Endothelial cell (in vitro differentiated cells): ENCODE data around the gene NDUFB1. TPM values are rescaled to one million over a fixed set of nuclear protein-coding genes. Genes with fewer than 3 reads are reported as not detected.

Source experiments
- DNase-seq: peaks from one replicate; pipeline ENCODE4 v3.0.0; 2021; ENCODE audit warnings: low spot score
- H3K27ac Mint-ChIP-seq: one replicate; pipeline ENCODE4 v1.8.0; 2021; ENCODE audit warnings: mixed read lengths, inconsistent platforms; ENCODE audit not compliant: unreplicated experiment
- H3K27me3 Mint-ChIP-seq: one replicate; pipeline ENCODE4 v1.8.0; 2021; ENCODE audit warnings: mild to moderate bottlenecking, moderate library complexity, mixed read lengths, inconsistent platforms; ENCODE audit not compliant: unreplicated experiment
- H3K36me3 Mint-ChIP-seq: one replicate; pipeline ENCODE4 v1.8.0; 2021; ENCODE audit warnings: mild to moderate bottlenecking, low read depth, mixed read lengths, inconsistent platforms; ENCODE audit not compliant: unreplicated experiment
- H3K4me1 Mint-ChIP-seq: one replicate; pipeline ENCODE4 v1.8.0; 2021; ENCODE audit warnings: mild to moderate bottlenecking, mixed read lengths, inconsistent platforms; ENCODE audit not compliant: unreplicated experiment
- H3K4me3 Mint-ChIP-seq: one replicate; pipeline ENCODE4 v1.8.0; 2021; ENCODE audit warnings: mild to moderate bottlenecking, mixed read lengths, inconsistent platforms; ENCODE audit not compliant: unreplicated experiment
- H3K9me3 Mint-ChIP-seq: one replicate; pipeline ENCODE4 v1.8.0; 2021; ENCODE audit warnings: mixed read lengths, inconsistent platforms; ENCODE audit not compliant: unreplicated experiment
- CTCF ChIP-seq: fragments of 200-600 bp; sonication (generic); IDR thresholded peaks from one replicate; pipeline ENCODE4 v1.5.0; 2021; ENCODE audit warnings: antibody characterized with exemption; ENCODE audit not compliant: unreplicated experiment
- total RNA-seq: library from RNA; stranded (reverse); fragmentation: NEBNext Ultra II Directional; extraction: Animal tissue kit (Norgen Biotek cat#: 25700); gene quantifications from one replicate; pipeline ENCODE4 v1.2.1, GENCODE V29; 2021; ENCODE audit not compliant: unreplicated experiment

NDUFB1 gene
- total RNA-seq, 1 donor from 2014 or later, result 117 TPM

- Mint-ChIP-seq H3K4me1 (peaks cover 16% of the 10 kb centered on the region), H3K9me3 (no peaks in the 10 kb centered on the region), H3K4me3 (no peak overlapping the region), H3K36me3 (no peaks in the 10 kb centered on the region), H3K27me3 (peaks cover 4% of the 10 kb centered on the region), H3K27ac (no peak overlapping the region)
- TF ChIP-seq CTCF, result no peak
- no peak for DNase-seq
Measured at GRCh38 chr14:92109490-92109889, 12.0 kb downstream of the NDUFB1 start.

- peaks cover 19% of the 10 kb centered on the region for H3K4me1 Mint-ChIP-seq
- H3K4me3 Mint-ChIP-seq, result no peak overlapping the region
- no peaks in the 10 kb centered on the region for H3K9me3 Mint-ChIP-seq
- H3K27me3 Mint-ChIP-seq, result peaks cover 4% of the 10 kb centered on the region
- H3K36me3 Mint-ChIP-seq, result no peaks in the 10 kb centered on the region
- peak overlapping the region; percentile 44 for H3K27ac Mint-ChIP-seq
- no peak for TF ChIP-seq CTCF
- no peak for DNase-seq
Measured at GRCh38 chr14:92108345-92109254, 12.9 kb downstream of the NDUFB1 start.

- H3K27me3 Mint-ChIP-seq, result peaks cover 7% of the 10 kb centered on the region
- H3K4me1 Mint-ChIP-seq, result peaks cover 30% of the 10 kb centered on the region
- H3K27ac Mint-ChIP-seq, result peak within 1 kb of the TSS; percentile 93
- TF ChIP-seq CTCF, result no peak
- DNase-seq, result peak; percentile 91
- peak within 1 kb of the TSS; percentile 97 for H3K4me3 Mint-ChIP-seq
- H3K9me3 Mint-ChIP-seq, result no peaks in the 10 kb centered on the region
- H3K36me3 Mint-ChIP-seq, result no peaks in the 10 kb centered on the region
Measured at GRCh38 chr14:92106143-92106926, 15.2 kb downstream of the NDUFB1 start, which contains the start of gene ATXN3. Gene ATXN3, minus strand, starts transcription at chr14:92106582. Its CDS starts 30 bp downstream, at chr14:92106552.

- no peak for DNase-seq
- Mint-ChIP-seq H3K4me3 (peak overlapping the region; percentile 97), H3K9me3 (no peaks in the 10 kb centered on the region), H3K27ac (peak overlapping the region; percentile 93), H3K36me3 (no peaks in the 10 kb centered on the region), H3K27me3 (peaks cover 7% of the 10 kb centered on the region), H3K4me1 (peaks cover 30% of the 10 kb centered on the region)
- no peak for TF ChIP-seq CTCF
Measured at GRCh38 chr14:92105893-92106142, 15.7 kb downstream of the NDUFB1 start.
